ENCODE results near the gene DYRK1A. TPM values are rescaled to one million over a fixed set of nuclear protein-coding genes. Genes with fewer than 3 reads are reported as not detected.

The DYRK1A gene
- total RNA-seq, 1 donor from 2014 or later = 21.6 TPM

GRCh38 chr21:37562920-37563640 is 196.5 kb downstream of the DYRK1A start:
- peak; percentile 52 for DNase-seq (ENCODE audit: low spot score)
- peak; percentile 8 for ATAC-seq

- ATAC-seq (peak; percentile 88), DNase-seq (ENCODE audit: low spot score) (peak; percentile 95)
These were observed 197.2 kb downstream of the DYRK1A start for GRCh38 chr21:37563641-37564340.

- DNase-seq (ENCODE audit: low spot score) (peak; percentile 54), ATAC-seq (peak; percentile 30)
These were observed 197.9 kb downstream of the DYRK1A start for GRCh38 chr21:37564341-37564923.

- DNase-seq (ENCODE audit: low spot score) (no peak), ATAC-seq (no peak)
These were observed 198.5 kb downstream of the DYRK1A start for GRCh38 chr21:37564924-37565529.

GRCh38 chr21:37565530-37566223 is 199.1 kb downstream of the DYRK1A start:
- DNase-seq (ENCODE audit: low spot score) (peak; percentile 66), ATAC-seq (peak; percentile 71)

GRCh38 chr21:37566790-37567615 is 200.4 kb downstream of the DYRK1A start:
- ATAC-seq = no peak
- no peak for DNase-seq (ENCODE audit: low spot score)

- no peak for ATAC-seq
- no peak for DNase-seq (ENCODE audit: low spot score)
These were observed 201.8 kb downstream of the DYRK1A start for GRCh38 chr21:37568415-37568814.

GRCh38 chr21:37568916-37569315 is 202.3 kb downstream of the DYRK1A start:
- ATAC-seq = no peak
- no peak for DNase-seq (ENCODE audit: low spot score)

- no peak for ATAC-seq
These were observed 204.9 kb downstream of the DYRK1A start for GRCh38 chr21:37571442-37571841.

GRCh38 chr21:37574316-37574715 is 207.7 kb downstream of the DYRK1A start:
- no peak for ATAC-seq

More at GRCh38 chr21:37571442-37571841, 204.9 kb downstream of the DYRK1A start:
- DNase-seq (ENCODE audit: low spot score) = no peak

GRCh38 chr21:37574751-37575150 is 208.2 kb downstream of the DYRK1A start:
- DNase-seq (ENCODE audit: low spot score) (no peak), ATAC-seq (no peak)

More at GRCh38 chr21:37574316-37574715, 207.7 kb downstream of the DYRK1A start:
- DNase-seq (ENCODE audit: low spot score) = no peak

- no peak for DNase-seq (ENCODE audit: low spot score)
- ATAC-seq = no peak
These were observed 209.0 kb downstream of the DYRK1A start for GRCh38 chr21:37575580-37575979.

Other genes with a start within 250 kb of the DYRK1A start
- 27.7 TPM for gene VPS26C, start 99.4 kb upstream of the DYRK1A start, total RNA-seq

Data from left lobe of liver (tissue), 2 donors.